Fibroblast of the aortic adventitia (primary cell): Measurements from ENCODE around the gene GPR183. TPM values are rescaled to one million over a fixed set of nuclear protein-coding genes. Genes with fewer than 3 reads are reported as not detected.

Source experiments
- DNase-seq: peaks from one replicate; pipeline ENCODE4 v3.0.0-alpha.2; 2010; ENCODE audit warnings: low read depth
- H3K4me3 ChIP-seq: 2 replicates; pipeline ENCODE4 v1.5.1; 2011; ENCODE audit warnings: low read depth, mild to moderate bottlenecking, control low read depth, low read length, moderate library complexity
- total RNA-seq: library from RNA; depleted of rRNA; stranded (reverse); fragments of >200 nt; gene quantifications from 2 replicates; pipeline ENCODE4 v1.2.3, GENCODE V29; 2012; ENCODE audit warnings: low replicate concordance
- TF ChIP-seq, protein P1 (sequence below): IDR thresholded peaks from 2 replicates; pipeline ENCODE4 v1.5.1; 2011; ENCODE audit warnings: mild to moderate bottlenecking, low read length, control low read depth, inconsistent platforms; ENCODE audit not compliant: insufficient read depth

GPR183 gene
- total RNA-seq, 1 donor: not detected

DNA sequence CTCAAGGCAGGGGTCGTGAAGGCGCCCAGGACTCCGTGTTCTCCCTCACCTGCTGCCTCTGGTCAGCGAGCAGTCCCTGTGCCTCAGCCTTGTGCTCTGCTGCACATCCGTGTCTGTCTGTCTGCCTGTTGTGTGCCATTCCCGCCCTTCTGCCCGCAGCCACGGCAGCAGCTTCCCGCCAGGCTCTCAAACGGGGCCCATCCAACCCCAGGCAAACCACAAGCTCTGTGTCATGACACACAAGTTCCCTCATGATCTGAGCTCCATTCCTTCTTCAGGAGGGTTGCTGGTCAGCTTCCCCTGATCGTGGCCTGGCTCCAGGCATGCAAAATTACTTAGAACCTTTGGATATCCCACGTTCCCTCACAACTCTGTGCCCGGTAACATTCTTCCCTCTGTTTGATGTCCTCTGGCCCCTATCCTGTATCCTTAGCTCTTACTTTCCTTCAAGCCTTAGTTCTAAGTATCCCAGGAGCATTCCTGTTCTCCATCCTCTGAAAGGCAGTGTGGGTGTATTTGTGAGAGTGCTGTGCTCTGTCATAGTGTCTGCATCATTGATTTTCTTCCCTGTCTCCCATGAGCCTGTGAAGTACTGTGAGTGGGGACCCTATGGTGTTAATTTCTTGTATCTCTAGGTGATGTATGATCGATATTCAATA lies 3.2 kb downstream of the GPR183 start:
- TF ChIP-seq, protein P1, sequence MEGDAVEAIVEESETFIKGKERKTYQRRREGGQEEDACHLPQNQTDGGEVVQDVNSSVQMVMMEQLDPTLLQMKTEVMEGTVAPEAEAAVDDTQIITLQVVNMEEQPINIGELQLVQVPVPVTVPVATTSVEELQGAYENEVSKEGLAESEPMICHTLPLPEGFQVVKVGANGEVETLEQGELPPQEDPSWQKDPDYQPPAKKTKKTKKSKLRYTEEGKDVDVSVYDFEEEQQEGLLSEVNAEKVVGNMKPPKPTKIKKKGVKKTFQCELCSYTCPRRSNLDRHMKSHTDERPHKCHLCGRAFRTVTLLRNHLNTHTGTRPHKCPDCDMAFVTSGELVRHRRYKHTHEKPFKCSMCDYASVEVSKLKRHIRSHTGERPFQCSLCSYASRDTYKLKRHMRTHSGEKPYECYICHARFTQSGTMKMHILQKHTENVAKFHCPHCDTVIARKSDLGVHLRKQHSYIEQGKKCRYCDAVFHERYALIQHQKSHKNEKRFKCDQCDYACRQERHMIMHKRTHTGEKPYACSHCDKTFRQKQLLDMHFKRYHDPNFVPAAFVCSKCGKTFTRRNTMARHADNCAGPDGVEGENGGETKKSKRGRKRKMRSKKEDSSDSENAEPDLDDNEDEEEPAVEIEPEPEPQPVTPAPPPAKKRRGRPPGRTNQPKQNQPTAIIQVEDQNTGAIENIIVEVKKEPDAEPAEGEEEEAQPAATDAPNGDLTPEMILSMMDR: no peak
- no peak for DNase-seq

DNA sequence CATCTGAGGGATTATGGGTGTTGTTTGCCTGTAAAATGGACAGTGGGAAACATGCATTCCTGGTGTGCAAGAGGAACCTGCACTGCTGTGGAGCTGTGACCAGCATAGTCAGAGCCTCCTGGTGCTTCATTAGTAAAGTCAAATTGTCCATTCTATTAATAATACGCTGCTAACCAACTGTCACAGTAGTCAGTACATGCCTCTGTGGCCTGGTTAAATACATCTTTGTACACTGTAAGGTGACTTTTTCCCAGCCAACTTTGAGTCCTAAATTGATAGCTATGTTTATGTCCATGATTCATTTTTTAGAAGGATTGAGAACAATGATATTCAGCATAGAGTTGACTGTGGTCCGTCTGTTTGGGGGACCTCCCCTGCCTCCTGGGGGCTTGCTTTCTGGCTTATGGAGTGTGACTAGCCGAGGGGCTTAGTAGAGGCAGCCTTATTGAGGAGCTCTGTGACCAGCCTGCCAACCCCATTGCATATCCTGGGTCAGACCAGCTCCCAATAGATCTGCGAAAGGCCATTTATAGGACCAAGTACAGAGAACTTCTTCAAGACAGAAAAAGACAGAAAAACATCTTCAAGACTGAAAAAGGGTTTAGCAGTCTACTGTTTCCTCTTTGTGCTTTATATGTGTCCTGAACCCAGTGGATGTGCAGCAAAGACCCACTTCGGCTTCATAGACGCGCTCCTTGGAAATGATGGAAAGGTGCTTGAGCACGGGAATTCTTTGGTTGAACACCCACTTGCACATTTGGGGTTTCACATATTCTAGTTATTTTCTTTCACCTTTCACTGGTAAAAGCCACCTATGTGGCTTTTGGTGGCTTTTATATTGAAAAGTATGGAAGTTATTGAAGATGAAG lies 4.3 kb downstream of the GPR183 start:
- DNase-seq: no peak

More for the DNA sequence above, 3.2 kb downstream of the GPR183 start:
- no peak overlapping the region for H3K4me3 ChIP-seq

DNA sequence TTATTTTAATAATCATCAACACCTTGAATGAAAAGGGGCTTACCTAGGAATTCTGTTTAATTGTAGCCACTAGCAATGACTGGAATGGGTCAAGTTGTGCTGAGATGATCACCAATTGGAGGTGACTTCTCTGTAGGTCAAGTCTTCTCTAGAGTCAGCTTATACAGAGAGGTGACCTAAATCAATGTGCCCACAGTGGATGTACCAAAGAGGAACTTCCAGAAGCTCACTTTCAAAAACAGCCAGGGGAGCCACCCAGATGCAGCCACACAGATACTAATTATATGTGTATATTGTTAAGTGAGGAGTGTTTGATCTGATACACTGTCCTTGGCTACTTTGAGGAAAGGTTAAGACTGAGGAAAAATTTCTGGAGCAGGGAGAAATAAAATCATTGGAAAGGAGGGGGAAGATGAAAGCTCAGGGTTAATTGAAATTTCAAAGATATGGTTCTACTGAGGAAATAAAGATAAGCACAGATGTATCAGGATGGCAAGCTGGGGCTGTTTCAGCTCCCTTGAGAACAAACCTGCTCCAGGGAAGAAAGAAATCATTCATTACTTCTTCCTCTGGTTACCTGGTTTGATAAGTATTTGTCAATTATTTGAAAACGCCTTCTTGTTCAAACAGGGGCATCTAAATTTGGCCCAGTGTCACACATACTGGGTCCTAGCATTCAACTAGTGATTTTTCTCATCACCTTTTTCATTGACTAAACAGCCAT lies 5.1 kb downstream of the GPR183 start:
- TF ChIP-seq, protein P1: no peak
- no peak overlapping the region for H3K4me3 ChIP-seq
- no peak for DNase-seq

More for the DNA sequence above, 4.3 kb downstream of the GPR183 start:
- H3K4me3 ChIP-seq: no peak overlapping the region
- TF ChIP-seq, protein P1: no peak

DNA sequence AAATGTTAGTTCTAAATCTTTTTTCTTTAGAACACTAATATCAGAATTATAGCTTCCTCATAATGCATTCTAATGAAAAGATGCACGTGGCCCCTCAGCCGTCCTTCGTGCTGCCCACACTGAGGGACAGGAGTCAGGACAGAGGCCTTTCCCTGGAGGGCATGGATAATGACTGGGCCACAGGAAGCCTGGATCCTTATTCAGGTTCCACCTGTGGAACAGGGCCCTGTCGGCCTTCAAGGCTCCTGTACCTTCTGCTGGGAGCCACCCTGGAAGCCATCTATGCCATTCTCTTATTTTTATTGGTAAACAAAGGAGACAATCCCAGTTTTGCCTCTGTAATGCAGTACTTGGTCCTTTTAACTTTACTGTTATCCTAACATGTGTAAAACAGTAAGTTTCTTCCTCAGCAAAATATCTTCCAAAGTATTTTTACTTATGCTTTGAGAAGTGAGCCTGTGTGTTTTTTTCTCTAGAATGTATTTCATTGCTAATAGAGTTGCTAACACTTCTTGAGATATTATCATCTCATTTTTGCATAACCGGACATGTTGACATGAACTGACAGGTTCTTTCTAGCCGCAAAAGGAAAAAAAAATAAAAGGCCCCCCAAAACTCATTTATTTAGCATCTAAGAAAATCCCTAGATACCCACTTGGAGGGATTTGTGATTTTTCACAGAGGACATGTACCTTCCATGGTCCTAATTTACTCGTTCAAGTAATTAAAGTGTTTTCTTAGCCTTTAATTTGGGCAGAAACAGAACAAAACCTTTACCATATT lies 6.0 kb downstream of the GPR183 start:
- TF ChIP-seq, protein P1: no peak
- no peak for DNase-seq
- no peak overlapping the region for H3K4me3 ChIP-seq

GRCh38 chr13:99299920-99300341 lies 7.3 kb downstream of the GPR183 start:
- TF ChIP-seq, protein P1: no peak
- no peak for DNase-seq
- no peak overlapping the region for H3K4me3 ChIP-seq

GRCh38 chr13:99299256-99299919 lies 7.8 kb downstream of the GPR183 start:
- no peak overlapping the region for H3K4me3 ChIP-seq
- no peak for DNase-seq
- TF ChIP-seq, protein P1: no peak
